ENCODE data around the gene GLI2.

The GLI2 gene

DNA sequence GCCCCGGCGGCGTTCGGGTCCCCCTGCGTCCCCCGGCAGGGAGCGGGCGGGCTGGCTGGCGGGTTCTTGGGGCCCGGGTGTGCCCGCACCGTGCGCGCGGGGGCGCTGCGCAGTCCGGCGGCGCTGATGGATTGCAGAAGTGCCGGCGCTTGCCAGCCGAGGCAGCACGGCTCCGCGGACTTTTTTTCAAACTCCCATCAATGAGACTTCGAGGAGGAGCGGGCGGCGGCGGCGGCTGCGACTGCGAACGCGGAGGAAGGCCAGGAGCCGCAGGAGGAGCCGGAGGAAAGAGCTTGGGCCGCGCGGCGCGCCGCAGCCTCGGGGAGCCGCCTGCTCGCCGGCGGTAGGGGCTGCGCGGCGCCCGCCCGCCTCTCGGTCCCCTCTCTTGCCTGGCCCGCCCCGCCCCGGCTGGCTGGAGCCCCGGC, at the start of gene GLI2:
GLI2 (plus strand) TSS at position 123 of the 425 bp plus-strand sequence. CDS start 61,453 bp downstream, outside the sequence.
- DNase-seq (ENCODE audit: low spot score): peak; percentile 58

DNA sequence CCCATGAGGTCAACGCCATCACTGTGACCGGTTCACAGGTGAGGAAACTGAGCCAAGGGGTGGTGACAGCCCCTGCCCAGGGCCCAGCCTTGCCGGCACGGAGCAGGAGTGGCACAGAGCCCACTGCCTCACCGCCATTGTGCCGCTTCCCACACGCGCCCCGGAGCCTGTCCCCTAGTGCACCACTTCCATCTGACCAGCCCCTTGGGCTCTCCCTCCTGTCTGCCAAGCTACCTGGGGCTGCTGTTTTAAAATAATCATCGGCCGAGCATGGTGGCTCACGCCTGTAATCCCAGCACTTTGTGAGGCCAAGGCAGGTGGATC, 49.7 kb upstream of the GLI2 start:
- no peak for DNase-seq (ENCODE audit: low spot score)

DNA sequence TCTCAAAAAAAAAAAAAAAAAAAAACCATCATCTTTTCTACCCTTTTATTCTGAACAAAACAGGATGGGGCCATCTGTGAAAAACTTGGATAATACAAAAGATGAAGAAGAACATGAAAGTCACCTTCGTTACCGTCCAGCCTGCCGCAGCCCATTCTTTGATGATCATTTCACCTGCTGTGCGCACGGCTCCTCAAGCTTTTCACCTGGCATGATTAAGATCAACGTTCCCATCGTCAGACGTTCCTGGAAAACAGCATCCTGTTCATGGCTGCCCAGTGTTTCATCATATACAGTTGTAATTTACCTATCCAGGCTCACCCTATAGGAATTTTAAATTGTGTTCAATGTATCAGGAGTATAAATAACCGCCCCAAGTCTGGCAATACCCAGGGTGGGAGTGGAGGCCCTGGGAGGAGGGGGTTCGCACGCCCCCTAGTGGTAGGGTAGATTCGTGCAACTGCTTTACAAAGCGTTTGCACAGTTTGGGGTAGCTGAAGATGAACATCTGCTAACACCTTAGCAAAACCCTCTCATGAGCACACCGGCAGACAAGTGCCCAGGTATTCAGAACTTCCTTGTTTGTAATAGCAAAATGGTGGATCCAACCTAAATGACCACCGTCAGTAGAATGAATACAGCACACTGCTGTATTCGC, 49.0 kb upstream of the GLI2 start:
- DNase-seq (ENCODE audit: low spot score): no peak

GRCh38 chr2:120687210-120687609, 48.5 kb upstream of the GLI2 start:
- DNase-seq (ENCODE audit: low spot score): no peak

DNA sequence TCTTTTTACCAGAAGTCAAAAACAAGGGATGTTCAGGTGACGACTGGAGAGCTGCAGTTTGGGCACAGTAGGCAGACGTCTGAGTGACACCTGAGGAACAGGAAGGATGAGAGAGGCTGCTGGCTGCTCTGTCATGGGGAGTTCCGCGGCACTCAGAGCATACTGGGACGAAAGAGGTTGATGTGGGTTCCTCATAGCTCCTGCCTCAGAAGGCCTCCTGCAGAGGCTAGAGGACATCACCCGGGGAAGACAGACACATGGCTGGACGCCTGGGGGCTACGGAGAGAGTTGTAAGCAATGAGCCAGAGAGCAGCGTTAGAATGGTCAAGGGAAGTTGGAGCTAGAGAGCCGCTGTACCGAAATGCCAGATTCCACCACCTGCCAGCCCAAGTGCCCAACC, 45.1 kb upstream of the GLI2 start:
- DNase-seq (ENCODE audit: low spot score): no peak

DNA sequence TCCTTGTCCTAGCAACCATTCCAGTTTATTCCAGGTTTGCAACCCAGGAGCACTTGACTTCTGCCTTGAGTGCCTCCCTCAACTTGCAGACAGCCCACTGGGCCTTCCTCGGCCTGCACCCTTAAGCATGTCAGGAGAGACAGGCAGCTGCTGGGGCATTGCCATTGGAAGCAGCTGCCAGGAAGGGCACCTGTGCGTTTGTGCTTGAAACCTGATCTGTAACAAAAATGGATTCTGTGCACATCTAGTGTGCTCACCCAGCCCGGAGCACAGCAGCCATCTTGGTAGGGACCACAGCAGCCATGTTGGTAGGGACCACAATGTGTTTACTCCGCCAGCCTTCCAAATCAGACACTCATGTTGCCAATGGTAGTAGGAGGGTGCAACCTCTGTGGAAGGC, 44.3 kb upstream of the GLI2 start:
- DNase-seq (ENCODE audit: low spot score): no peak

GRCh38 chr2:120692691-120693090, 43.0 kb upstream of the GLI2 start:
- no peak for DNase-seq (ENCODE audit: low spot score)

- no peak for DNase-seq (ENCODE audit: low spot score)
These were observed 42.5 kb upstream of the GLI2 start for GRCh38 chr2:120693121-120693520.

GRCh38 chr2:120694034-120694433, 41.6 kb upstream of the GLI2 start:
- DNase-seq (ENCODE audit: low spot score): no peak

DNA sequence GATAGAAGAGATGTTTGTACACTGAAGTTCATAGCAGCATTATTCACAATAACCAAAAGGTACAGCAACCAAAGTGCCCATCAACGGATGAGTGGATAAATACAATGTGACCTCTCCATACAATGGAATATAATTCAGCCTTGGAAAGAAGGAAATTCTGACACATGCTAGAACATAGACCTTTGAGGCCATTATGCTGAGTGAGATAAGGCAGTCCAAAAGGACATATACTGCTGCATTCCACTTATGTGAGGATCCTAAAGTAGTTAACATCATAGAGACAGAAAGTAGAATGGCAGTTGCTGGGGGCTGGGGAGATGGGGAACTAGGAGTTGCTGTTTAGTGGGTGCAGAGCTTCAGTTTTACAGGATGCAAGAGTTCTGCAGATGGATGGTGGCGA, 38.2 kb upstream of the GLI2 start:
- DNase-seq (ENCODE audit: low spot score): no peak

GRCh38 chr2:120699292-120699691, 36.4 kb upstream of the GLI2 start:
- DNase-seq (ENCODE audit: low spot score): no peak

- no peak for DNase-seq (ENCODE audit: low spot score)
These were observed 35.0 kb upstream of the GLI2 start for GRCh38 chr2:120700659-120701058.

DNA sequence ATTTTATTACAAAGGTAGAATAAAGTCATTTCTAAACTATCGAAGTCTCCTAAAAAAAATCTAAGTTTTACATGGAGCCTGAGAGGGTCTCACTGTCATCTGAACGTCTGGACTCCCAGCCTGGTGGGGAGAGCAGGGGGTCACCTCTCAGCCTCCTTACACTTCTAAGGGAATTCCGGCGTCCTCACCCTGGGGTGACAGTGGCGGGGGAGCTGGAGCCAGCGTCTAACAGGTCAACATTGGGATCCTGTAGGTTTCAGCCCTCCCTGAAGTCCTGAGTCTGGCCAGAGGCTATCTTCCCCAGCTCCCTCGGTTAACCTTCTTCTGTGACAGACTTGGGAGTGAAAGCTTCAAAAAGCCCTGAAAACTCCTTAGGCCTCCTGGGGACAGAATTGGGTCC, 34.6 kb upstream of the GLI2 start:
- no peak for DNase-seq (ENCODE audit: low spot score)

DNA sequence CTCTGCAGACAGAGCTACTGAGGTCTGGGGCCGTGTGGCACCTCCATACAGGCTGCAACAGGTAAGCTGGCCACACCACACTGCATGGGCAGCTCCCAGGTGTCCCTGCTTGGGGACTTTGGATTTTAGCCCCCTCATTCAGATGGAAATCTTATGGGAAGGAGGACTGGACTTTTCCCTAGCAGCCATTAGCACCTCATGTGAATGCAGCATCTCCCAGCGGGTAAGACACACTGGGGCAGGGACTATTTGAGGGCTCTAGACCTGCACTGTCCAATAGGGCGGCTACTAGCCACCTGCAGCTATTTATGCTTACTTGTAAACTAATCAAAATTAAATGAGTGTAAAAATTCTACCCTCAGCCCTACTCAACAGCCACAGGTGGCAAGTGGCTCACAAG, 34.2 kb upstream of the GLI2 start:
- no peak for DNase-seq (ENCODE audit: low spot score)

GRCh38 chr2:120702061-120702460, 33.6 kb upstream of the GLI2 start:
- no peak for DNase-seq (ENCODE audit: low spot score)

DNA sequence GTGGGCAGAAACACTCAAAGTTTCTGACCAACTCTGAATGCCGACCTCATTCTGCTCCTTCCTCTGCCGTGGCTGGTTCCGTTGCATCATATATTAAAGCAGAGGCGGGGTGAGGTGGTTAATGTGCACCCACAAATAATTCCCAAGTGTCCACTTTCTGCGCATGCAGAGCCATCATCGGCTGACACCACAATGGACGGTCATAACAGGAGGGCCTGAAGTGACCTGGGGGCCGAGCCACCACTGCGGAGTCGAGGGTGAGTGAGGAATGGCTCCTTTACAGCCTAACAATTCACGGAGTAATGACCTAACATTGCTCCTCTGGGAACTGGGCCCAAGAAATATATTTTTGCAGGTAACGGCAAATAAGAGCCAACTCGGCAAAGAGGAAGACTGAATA, 32.9 kb upstream of the GLI2 start:
- DNase-seq (ENCODE audit: low spot score): no peak

DNA sequence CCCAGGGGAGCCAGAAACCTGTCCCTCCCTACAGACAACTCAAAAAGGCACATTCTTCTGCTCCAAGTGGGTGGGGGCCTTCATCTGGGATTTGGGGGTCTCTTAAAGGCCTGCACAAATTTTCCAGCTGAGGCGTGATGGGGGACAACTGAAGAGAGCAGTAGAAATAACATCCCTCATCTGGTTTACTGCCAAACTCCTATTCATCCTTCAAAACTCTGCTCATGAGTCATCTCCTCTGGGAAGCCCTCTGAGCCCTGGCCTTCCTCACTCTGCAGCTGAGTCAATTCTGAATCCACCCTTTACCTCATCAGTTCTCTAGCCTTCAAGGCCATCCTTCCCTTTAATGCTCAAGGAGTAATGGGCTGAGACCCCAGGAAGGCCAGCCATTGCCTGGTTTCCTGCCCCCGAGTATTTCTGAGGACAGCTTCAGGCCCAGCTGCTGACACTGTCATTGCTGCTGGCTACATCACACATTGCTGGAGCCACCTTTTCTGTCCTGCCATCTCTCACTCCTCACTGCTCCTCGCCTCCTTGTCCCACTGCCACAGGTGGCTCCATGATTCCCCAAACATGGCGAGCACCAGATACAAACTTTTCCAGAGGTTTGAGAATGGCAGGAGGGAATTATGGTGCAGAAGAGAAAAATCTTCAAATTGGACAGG, 32.2 kb upstream of the GLI2 start:
- DNase-seq (ENCODE audit: low spot score): no peak

DNA sequence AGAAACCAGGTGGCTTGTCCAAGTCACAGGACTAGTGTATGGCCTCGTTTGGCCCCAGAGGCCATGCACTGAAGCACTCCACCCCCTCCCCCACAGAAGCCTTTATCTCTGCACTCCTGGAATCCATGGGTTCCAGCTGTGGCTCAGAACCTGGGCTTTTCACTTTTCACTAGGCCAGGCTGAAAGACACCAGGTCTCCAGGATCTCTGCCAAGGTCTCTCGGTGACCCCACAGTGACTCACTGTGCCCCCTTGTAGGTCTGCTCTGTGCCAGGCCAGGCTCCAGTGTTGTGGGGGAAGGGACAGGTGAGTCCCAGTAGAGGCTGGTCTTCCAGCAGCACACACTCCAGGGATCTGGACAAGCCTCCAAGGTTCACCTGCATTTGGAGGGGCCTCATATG, 31.0 kb upstream of the GLI2 start:
- no peak for DNase-seq (ENCODE audit: low spot score)

- no peak for DNase-seq (ENCODE audit: low spot score)
These were observed 27.9 kb upstream of the GLI2 start for GRCh38 chr2:120707816-120708215.

DNA sequence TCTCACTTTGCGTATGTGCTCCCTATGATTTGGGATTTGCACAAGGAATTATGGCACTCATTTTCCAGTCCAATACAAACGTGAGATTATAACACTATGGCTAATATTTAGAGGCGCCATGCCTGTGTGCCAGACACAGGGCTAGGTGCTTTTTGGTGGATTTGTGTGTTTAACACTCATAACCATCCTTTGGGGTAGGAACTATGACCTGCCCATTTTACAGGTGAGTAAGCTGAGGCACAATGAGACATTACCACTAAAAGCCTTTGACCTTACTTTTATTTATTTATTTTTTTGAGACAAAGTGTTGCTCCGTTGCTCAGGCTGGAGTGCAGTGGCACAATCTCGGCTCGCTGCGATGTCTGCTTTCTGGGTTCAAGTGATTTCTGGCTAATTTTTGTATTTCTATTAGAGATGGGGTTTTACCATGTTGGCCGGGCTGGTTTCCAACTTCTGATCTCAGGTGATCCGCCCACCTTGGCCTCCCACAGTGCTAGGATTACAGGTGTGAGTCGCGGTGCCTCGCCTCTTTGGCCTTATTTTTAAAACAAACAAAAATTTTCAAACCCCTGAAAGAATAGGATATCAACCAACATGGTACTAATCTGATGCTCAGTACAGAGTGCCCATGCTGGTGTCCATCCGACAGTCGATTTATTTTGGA, 26.6 kb upstream of the GLI2 start:
- no peak for DNase-seq (ENCODE audit: low spot score)

GRCh38 chr2:120709608-120710041, 26.0 kb upstream of the GLI2 start:
- no peak for DNase-seq (ENCODE audit: low spot score)

- no peak for DNase-seq (ENCODE audit: low spot score)
These were observed 25.4 kb upstream of the GLI2 start for GRCh38 chr2:120710256-120710655.

DNA sequence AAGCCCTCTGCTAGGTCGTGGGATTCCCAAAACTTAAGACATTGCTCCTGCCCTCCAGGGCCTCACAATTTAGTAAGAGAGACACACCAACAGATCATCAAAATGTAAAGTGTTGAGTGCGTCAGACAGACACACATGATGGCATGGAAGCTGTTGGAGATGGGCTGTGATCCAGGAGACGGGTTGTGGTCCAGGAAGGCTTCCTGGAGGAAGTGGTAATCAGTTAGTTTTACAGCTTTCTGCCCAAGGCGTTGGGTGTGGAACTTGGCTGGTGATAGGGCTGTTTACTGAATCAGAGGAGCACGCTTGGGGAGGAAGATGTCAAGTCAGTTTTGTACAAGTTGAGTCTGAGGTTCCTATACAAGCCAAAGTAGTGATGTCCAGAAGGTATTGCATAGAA, 24.0 kb upstream of the GLI2 start:
- no peak for DNase-seq (ENCODE audit: low spot score)

Data from globus pallidus (tissue), 1 donor.